HTERT RPE-1 (cell line): ENCODE results near the gene GSK3A.

ENCODE experiments used
- in situ Hi-C: fragments of 300-500 bp; cut with MboI; formaldehyde crosslinking; loops from 4 replicates; pipeline ENCODE4 v1.14.3; 2020; ENCODE audit warnings: low sequenced_read_pairs

The GSK3A gene

GRCh38 chr19:42230571-42230970, 11.8 kb downstream of the GSK3A start:
- in situ Hi-C loops, result no loop called here

- in situ Hi-C loops, result no loop called here
Measured at GRCh38 chr19:42229855-42230351, 12.5 kb downstream of the GSK3A start.

- in situ Hi-C loops, result no loop called here
Measured at GRCh38 chr19:42229301-42229854, 13.0 kb downstream of the GSK3A start.

GRCh38 chr19:42228641-42229040, 13.8 kb downstream of the GSK3A start:
- in situ Hi-C loops, result no loop called here

- in situ Hi-C loops, result no loop called here
Measured at GRCh38 chr19:42226886-42227285, 15.5 kb downstream of the GSK3A start.

GRCh38 chr19:42225718-42226292, 16.6 kb downstream of the GSK3A start:
- in situ Hi-C loops, result no loop called here

GRCh38 chr19:42224940-42225717, 17.3 kb downstream of the GSK3A start:
- in situ Hi-C loops, result no loop called here

- in situ Hi-C loops, result no loop called here
Measured at GRCh38 chr19:42220751-42221097, 21.7 kb downstream of the GSK3A start.

GRCh38 chr19:42219812-42220750, 22.3 kb downstream of the GSK3A start, which contains the start of gene ZNF526:
Gene ZNF526 (plus strand): TSS chr19:42220312. CDS start chr19:42224404, 4,092 bp downstream.
- in situ Hi-C loops, result no loop called here

- in situ Hi-C loops, result no loop called here
Measured at GRCh38 chr19:42217520-42218437, 24.6 kb downstream of the GSK3A start, which contains the start of gene DEDD2. Gene DEDD2 (minus strand): TSS chr19:42217677. CDS start chr19:42217007, 670 bp downstream.

GRCh38 chr19:42216653-42217519, 25.5 kb downstream of the GSK3A start:
- in situ Hi-C loops, result no loop called here

- in situ Hi-C loops, result no loop called here
Measured at GRCh38 chr19:42214810-42215485, 27.5 kb downstream of the GSK3A start.

- in situ Hi-C loops, result no loop called here
Measured at GRCh38 chr19:42212886-42213285, 29.5 kb downstream of the GSK3A start.

- in situ Hi-C loops, result no loop called here
Measured at GRCh38 chr19:42208612-42209011, 33.8 kb downstream of the GSK3A start.

- in situ Hi-C loops, result no loop called here
Measured at GRCh38 chr19:42207767-42208271, 34.6 kb downstream of the GSK3A start.

GRCh38 chr19:42206871-42207755, 35.3 kb downstream of the GSK3A start:
- in situ Hi-C loops, result no loop called here

- in situ Hi-C loops, result no loop called here
Measured at GRCh38 chr19:42204664-42205063, 37.7 kb downstream of the GSK3A start.
